Neuron (in vitro differentiated cells): ENCODE measurements around the gene PSMD11.
"Not testable (repeated sequence)": the region's sequence is repeated elsewhere in the genome, so short reads cannot be mapped to it uniquely, and the experiment has no call there.

ENCODE experiments used
- H2AFZ ChIP-seq: one replicate; pipeline ENCODE4 v1.6.1; 2013; ENCODE audit warnings: low read depth, mild to moderate bottlenecking, inconsistent platforms, low read length, moderate library complexity
- H3K27me3 ChIP-seq: one replicate; pipeline ENCODE4 v1.6.1; 2013; ENCODE audit warnings: low read length; ENCODE audit not compliant: insufficient read depth
- H3K36me3 ChIP-seq: one replicate; pipeline ENCODE4 v1.6.1; 2013; ENCODE audit warnings: low read length; ENCODE audit not compliant: insufficient read depth
- H3K4me1 ChIP-seq: one replicate; pipeline ENCODE4 v1.6.1; 2013; ENCODE audit warnings: low read length; ENCODE audit not compliant: insufficient read depth
- H3K4me3 ChIP-seq: 2 replicates; pipeline ENCODE4 v1.5.1; 2013; ENCODE audit warnings: mild to moderate bottlenecking, low read length, moderate library complexity
- H3K9me3 ChIP-seq: one replicate; pipeline ENCODE4 v1.6.1; 2013; ENCODE audit warnings: low read length

PSMD11 gene

GRCh38 chr17:32450379-32450778 is 6.1 kb downstream of the PSMD11 start:
- not testable (repeated sequence) for H2AFZ ChIP-seq, H3K4me3 ChIP-seq, H3K9me3 ChIP-seq, H3K27me3 ChIP-seq
- H3K36me3 ChIP-seq, result peaks cover 78% of the 10 kb centered on the region
- peaks cover 17% of the 10 kb centered on the region for H3K4me1 ChIP-seq

GRCh38 chr17:32451879-32452278 is 7.6 kb downstream of the PSMD11 start:
- Histone ChIP-seq H3K27me3 (no peaks in the 10 kb centered on the region), H2AFZ (no peak overlapping the region), H3K4me1 (peaks cover 2% of the 10 kb centered on the region), H3K36me3 (peaks cover 83% of the 10 kb centered on the region), H3K9me3 (peaks cover 3% of the 10 kb centered on the region), H3K4me3 (no peak overlapping the region)

GRCh38 chr17:32452281-32452680 is 8.0 kb downstream of the PSMD11 start:
- peaks cover 3% of the 10 kb centered on the region for H3K9me3 ChIP-seq
- no peaks in the 10 kb centered on the region for H3K27me3 ChIP-seq
- no peak overlapping the region for H2AFZ ChIP-seq
- H3K4me3 ChIP-seq, result no peak overlapping the region
- no peaks in the 10 kb centered on the region for H3K4me1 ChIP-seq
- H3K36me3 ChIP-seq, result peaks cover 83% of the 10 kb centered on the region

GRCh38 chr17:32453370-32453769 is 9.1 kb downstream of the PSMD11 start:
- H3K36me3 ChIP-seq, result peaks cover 84% of the 10 kb centered on the region
- no peak overlapping the region for H2AFZ ChIP-seq
- no peaks in the 10 kb centered on the region for H3K27me3 ChIP-seq
- peaks cover 3% of the 10 kb centered on the region for H3K9me3 ChIP-seq
- no peak overlapping the region for H3K4me3 ChIP-seq
- H3K4me1 ChIP-seq, result no peaks in the 10 kb centered on the region

- Histone ChIP-seq H3K27me3 (no peaks in the 10 kb centered on the region), H2AFZ (no peak overlapping the region), H3K4me3 (no peak overlapping the region), H3K36me3 (peaks cover 60% of the 10 kb centered on the region), H3K4me1 (no peaks in the 10 kb centered on the region), H3K9me3 (peaks cover 3% of the 10 kb centered on the region)
Observed at GRCh38 chr17:32458371-32458770, 14.1 kb downstream of the PSMD11 start.

DNA sequence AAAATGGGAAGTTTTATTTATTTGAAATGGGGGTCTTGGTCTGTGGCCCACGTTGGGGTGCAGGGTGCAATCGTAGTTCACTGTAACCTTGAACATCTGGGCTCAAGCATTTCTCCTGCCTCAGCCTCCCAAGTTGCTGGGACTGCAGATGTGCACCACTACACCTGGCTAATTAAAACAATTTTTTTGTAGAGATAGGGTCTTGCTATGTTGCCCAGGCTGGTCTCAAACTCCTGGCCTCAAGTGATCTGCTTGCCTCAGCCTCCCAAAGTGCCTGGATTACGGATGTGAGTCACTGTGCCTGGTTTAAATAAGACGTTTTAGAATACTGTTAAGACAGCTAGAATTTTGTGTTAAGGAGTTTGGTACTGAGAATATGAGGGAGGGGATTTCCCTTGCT is 15.7 kb downstream of the PSMD11 start:
- no peak overlapping the region for H2AFZ ChIP-seq
- H3K4me1 ChIP-seq, result no peaks in the 10 kb centered on the region
- peaks cover 57% of the 10 kb centered on the region for H3K36me3 ChIP-seq

GRCh38 chr17:32461498-32461852 is 17.2 kb downstream of the PSMD11 start:
- Histone ChIP-seq H3K36me3 (peaks cover 58% of the 10 kb centered on the region), H3K4me3 (no peak overlapping the region), H3K9me3 (no peaks in the 10 kb centered on the region), H3K27me3 (no peaks in the 10 kb centered on the region), H3K4me1 (no peaks in the 10 kb centered on the region), H2AFZ (no peak overlapping the region)

More for the DNA sequence above, 15.7 kb downstream of the PSMD11 start:
- Histone ChIP-seq H3K27me3 (no peaks in the 10 kb centered on the region), H3K9me3 (peaks cover 3% of the 10 kb centered on the region), H3K4me3 (no peak overlapping the region)

GRCh38 chr17:32461853-32462617 is 17.7 kb downstream of the PSMD11 start:
- H3K36me3 ChIP-seq, result peaks cover 59% of the 10 kb centered on the region
- no peaks in the 10 kb centered on the region for H3K4me1 ChIP-seq
- H3K9me3 ChIP-seq, result no peaks in the 10 kb centered on the region
- no peak overlapping the region for H3K4me3 ChIP-seq
- H3K27me3 ChIP-seq, result no peaks in the 10 kb centered on the region
- no peak overlapping the region for H2AFZ ChIP-seq

DNA sequence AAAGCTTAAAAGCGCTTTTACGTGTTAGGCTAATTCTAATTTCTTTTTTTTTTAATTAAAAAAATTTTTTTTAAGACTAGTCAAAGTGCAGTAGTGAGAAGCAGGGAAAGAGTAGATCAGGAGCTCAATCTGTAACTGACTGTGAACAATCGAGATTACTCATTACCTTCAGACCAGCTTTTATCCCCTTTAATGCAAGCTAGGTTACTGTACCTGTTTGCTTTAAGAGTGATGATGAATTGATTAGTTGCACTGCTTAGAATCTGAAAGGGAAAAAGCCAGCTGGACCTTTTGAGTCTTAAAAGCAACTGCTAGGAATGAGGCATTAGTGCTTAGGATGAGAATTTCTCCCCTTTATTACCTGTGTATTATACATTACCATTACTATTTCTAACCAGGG is 19.0 kb downstream of the PSMD11 start:
- H3K27me3 ChIP-seq, result no peaks in the 10 kb centered on the region
- peaks cover 57% of the 10 kb centered on the region for H3K36me3 ChIP-seq

DNA sequence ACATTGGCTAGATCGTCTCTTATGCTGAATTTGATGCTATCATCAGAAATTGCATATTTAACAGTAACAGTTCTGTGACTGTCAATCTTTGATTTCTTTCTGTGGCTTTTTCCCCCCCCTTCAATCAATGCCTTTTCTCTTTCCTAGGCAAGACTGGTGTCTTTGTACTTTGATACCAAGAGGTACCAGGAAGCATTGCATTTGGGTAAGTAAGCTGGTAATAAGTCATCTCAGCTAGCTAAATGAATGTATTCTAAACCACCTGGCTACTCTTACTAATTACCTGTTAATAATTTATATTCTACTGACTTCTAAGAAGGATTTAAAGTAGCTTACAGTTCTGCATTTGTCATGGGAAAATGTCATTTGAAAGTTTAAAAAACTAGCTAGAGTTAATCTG is 20.1 kb downstream of the PSMD11 start:
- H3K9me3 ChIP-seq, result peaks cover 1% of the 10 kb centered on the region

More for the DNA sequence above, 19.0 kb downstream of the PSMD11 start:
- Histone ChIP-seq H2AFZ (no peak overlapping the region), H3K4me3 (no peak overlapping the region), H3K9me3 (peaks cover 1% of the 10 kb centered on the region), H3K4me1 (no peaks in the 10 kb centered on the region)

GRCh38 chr17:32467949-32468348 is 23.6 kb downstream of the PSMD11 start:
- Histone ChIP-seq H3K36me3 (peaks cover 75% of the 10 kb centered on the region), H3K9me3 (peaks cover 1% of the 10 kb centered on the region), H3K4me1 (no peaks in the 10 kb centered on the region), H3K27me3 (no peaks in the 10 kb centered on the region), H2AFZ (no peak overlapping the region), H3K4me3 (no peak overlapping the region)

More for the DNA sequence above, 20.1 kb downstream of the PSMD11 start:
- Histone ChIP-seq H3K4me3 (no peak overlapping the region), H3K4me1 (no peaks in the 10 kb centered on the region), H3K27me3 (no peaks in the 10 kb centered on the region), H3K36me3 (peaks cover 59% of the 10 kb centered on the region), H2AFZ (no peak overlapping the region)

DNA sequence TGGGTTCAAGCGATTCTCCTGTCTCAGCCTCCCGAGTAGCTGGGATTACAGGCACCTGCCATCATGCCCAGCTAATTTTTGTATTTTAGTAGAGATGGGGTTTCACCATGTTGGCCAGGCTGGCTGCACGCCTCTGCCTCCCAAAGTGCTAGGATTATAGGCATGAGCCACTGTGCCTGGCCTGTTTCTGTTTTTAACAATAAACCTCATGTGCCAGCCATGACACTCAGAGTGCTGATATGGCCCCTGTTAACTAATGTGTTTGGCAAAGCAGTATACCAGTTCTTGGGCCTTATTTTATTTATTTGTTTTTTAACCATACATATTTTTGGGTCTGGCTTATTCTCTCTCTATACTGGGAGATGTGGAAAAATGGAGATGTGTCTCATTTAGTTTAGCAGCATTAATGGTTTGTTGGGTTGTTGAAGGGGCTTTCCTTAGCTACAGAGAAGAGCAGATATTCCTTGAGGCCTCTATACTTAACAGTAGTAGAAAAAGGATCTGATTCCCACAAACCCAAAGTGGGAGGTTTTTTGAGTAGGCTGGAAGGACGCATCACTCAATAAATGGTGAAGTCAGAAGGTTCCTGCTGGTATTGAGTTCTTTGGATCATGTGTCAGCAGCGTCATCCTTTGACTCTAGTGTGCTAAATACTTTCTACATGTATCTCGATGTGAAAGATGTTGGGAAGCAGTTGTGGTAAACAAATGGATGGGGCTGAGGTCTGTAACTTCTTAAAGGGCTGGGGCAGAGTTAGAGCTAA is 26.3 kb downstream of the PSMD11 start:
- Histone ChIP-seq H3K36me3 (peaks cover 80% of the 10 kb centered on the region), H3K27me3 (no peaks in the 10 kb centered on the region), H3K9me3 (peaks cover 1% of the 10 kb centered on the region), H3K4me3 (no peak overlapping the region), H2AFZ (no peak overlapping the region), H3K4me1 (no peaks in the 10 kb centered on the region)

GRCh38 chr17:32471652-32472051 is 27.3 kb downstream of the PSMD11 start:
- Histone ChIP-seq H3K9me3 (peaks cover 1% of the 10 kb centered on the region), H3K4me1 (no peaks in the 10 kb centered on the region), H3K27me3 (no peaks in the 10 kb centered on the region), H2AFZ (no peak overlapping the region), H3K36me3 (peaks cover 83% of the 10 kb centered on the region), H3K4me3 (no peak overlapping the region)
